GM18867 (cell line): ENCODE results near the gene GFOD2.
"Not testable (repeated sequence)": the region's sequence is repeated elsewhere in the genome, so short reads cannot be mapped to it uniquely, and the experiment has no call there.

Source experiments
- ATAC-seq: cut with Tn5 transposase; IDR thresholded peaks from one replicate; pipeline ENCODE4 v1.9.1; 2021; ENCODE audit warnings: mild to moderate bottlenecking, moderate library complexity; ENCODE audit not compliant: unreplicated experiment

GFOD2 gene

GRCh38 chr16:67707210-67707609 is 11.9 kb downstream of the GFOD2 start:
- no peak for ATAC-seq

GRCh38 chr16:67704110-67704509 is 15.0 kb downstream of the GFOD2 start:
- ATAC-seq = no peak

GRCh38 chr16:67703626-67704025 is 15.5 kb downstream of the GFOD2 start:
- no peak for ATAC-seq

GRCh38 chr16:67702130-67702529 is 17.0 kb downstream of the GFOD2 start:
- ATAC-seq = no peak

- no peak for ATAC-seq
These were observed 17.7 kb downstream of the GFOD2 start for GRCh38 chr16:67701420-67701819.

GRCh38 chr16:67699265-67699664 is 19.9 kb downstream of the GFOD2 start:
- ATAC-seq = no peak

- no peak for ATAC-seq
These were observed 21.5 kb downstream of the GFOD2 start for GRCh38 chr16:67697422-67698185.

GRCh38 chr16:67694611-67695010 is 24.5 kb downstream of the GFOD2 start:
- ATAC-seq = no peak

- not testable (repeated sequence) for ATAC-seq
These were observed 25.4 kb downstream of the GFOD2 start for GRCh38 chr16:67693517-67694285.

GRCh38 chr16:67685388-67686112 is 33.6 kb downstream of the GFOD2 start:
- peak; percentile 54 for ATAC-seq

GRCh38 chr16:67683767-67684166 is 35.3 kb downstream of the GFOD2 start:
- no peak for ATAC-seq

- no peak for ATAC-seq
These were observed 38.9 kb downstream of the GFOD2 start for GRCh38 chr16:67679935-67680897.

- no peak for ATAC-seq
These were observed 40.6 kb downstream of the GFOD2 start for GRCh38 chr16:67678354-67679023.

GRCh38 chr16:67677712-67678111 is 41.4 kb downstream of the GFOD2 start:
- ATAC-seq = no peak

GRCh38 chr16:67676939-67677338 is 42.2 kb downstream of the GFOD2 start:
- ATAC-seq = no peak

- ATAC-seq = no peak
These were observed 42.6 kb downstream of the GFOD2 start for GRCh38 chr16:67676516-67676915.

- ATAC-seq = no peak
These were observed 43.1 kb downstream of the GFOD2 start for GRCh38 chr16:67675999-67676398.

- ATAC-seq = no peak
These were observed 43.6 kb downstream of the GFOD2 start for GRCh38 chr16:67675579-67675935.

- no peak for ATAC-seq
These were observed 44.1 kb downstream of the GFOD2 start for GRCh38 chr16:67674851-67675578.
